Endothelial cell of umbilical vein (primary cell): ENCODE measurements around the gene CTNND2. TPM values are rescaled to one million over a fixed set of nuclear protein-coding genes. Genes with fewer than 3 reads are reported as not detected.

Source experiments
- BruUV-seq: library from RNA; stranded (reverse); fragments of 400-500 nt; replicated peaks from 2 replicates; lab custom pipeline; 2021; lab: Mats Ljungman, UMichigan
- CTCF ChIA-PET: fragments of 300-600, 350-600 bp; sonication (Branson Sonifier 250); formaldehyde crosslinking; loops from one replicate; lab custom pipeline; 2021; ENCODE audit warnings: antibody characterized with exemption, inconsistent platforms; lab: Charles Lee
- POLR2A ChIA-PET: fragments of 300-600, 350-600 bp; sonication (Branson Sonifier 250); formaldehyde crosslinking; loops from one replicate; lab custom pipeline; 2021; ENCODE audit warnings: antibody characterized with exemption, inconsistent platforms; lab: Charles Lee
- DNase-seq: peaks from one replicate; pipeline ENCODE4 v3.0.0-alpha.2; 2011; ENCODE audit warnings: low read depth, low spot score
- FAIRE-seq: peaks from 2 replicates; lab custom pipeline; 2011; peaks lifted over from hg19 to GRCh38; lab: Jason Lieb, UNC
- H2AFZ ChIP-seq: 2 replicates; pipeline ENCODE4 v1.6.0; 2012; ENCODE audit warnings: low read depth, low read length, control low read depth, inconsistent platforms
- H3K27ac ChIP-seq: 2 replicates; pipeline ENCODE4 v1.5.1; 2011; ENCODE audit warnings: low read depth, mild to moderate bottlenecking, control low read depth, low read length, moderate library complexity; ENCODE audit not compliant: insufficient read depth
- H3K27me3 ChIP-seq, 2 experiments: 2 replicates each; pipeline versions ENCODE4 v1.6.0 to v1.6.1; 2011; ENCODE audit warnings: low read length in 2 of 2, mixed read lengths in 1 of 2; ENCODE audit not compliant: control insufficient read depth in 2 of 2, insufficient read depth in 2 of 2
- H3K36me3 ChIP-seq, 2 experiments: 2 replicates in 1 of 2; 3 replicates in 1 of 2; pipeline ENCODE4 v1.5.1; 2011; ENCODE audit warnings: low read length in 2 of 2, mild to moderate bottlenecking in 1 of 2, moderate library complexity in 1 of 2; ENCODE audit not compliant: control insufficient read depth in 2 of 2, insufficient read depth in 2 of 2; ENCODE audit errors: extremely low read depth in 1 of 2
- H3K4me1 ChIP-seq: 3 replicates; pipeline ENCODE4 v1.5.1; 2011; ENCODE audit warnings: mild to moderate bottlenecking, low read length; ENCODE audit not compliant: control insufficient read depth, insufficient read depth; ENCODE audit errors: extremely low read depth
- H3K4me2 ChIP-seq: 2 replicates; pipeline ENCODE4 v1.6.1; 2011; ENCODE audit warnings: low read length, control low read depth, mixed read lengths; ENCODE audit not compliant: insufficient read depth
- H3K4me3 ChIP-seq, 3 experiments: fragments of 200-600 bp in 1 of 3; sonication (generic), shearing (Covaris generic) in 1 of 3; replicated peaks in 1 of 3; 2 replicates each; pipeline ENCODE4 v1.5.1; 2011 to 2016; ENCODE audit warnings: control low read depth in 3 of 3, low read length in 3 of 3, mild to moderate bottlenecking in 2 of 3, inconsistent platforms in 1 of 3, low read depth in 1 of 3, moderate library complexity in 1 of 3; ENCODE audit not compliant: insufficient read depth in 1 of 3
- H3K79me2 ChIP-seq: 2 replicates; pipeline ENCODE4 v1.6.0; 2012; ENCODE audit warnings: low read length, inconsistent platforms; ENCODE audit not compliant: control insufficient read depth, insufficient read depth
- H3K9ac ChIP-seq: replicated peaks from 2 replicates; pipeline ENCODE3; 2011; ENCODE audit warnings: low read length, control low read depth; ENCODE audit not compliant: insufficient read depth; ENCODE audit errors: extremely low read depth
- H3K9me1 ChIP-seq: replicated peaks from 3 replicates; pipeline ENCODE4 v1.6.0; 2011; ENCODE audit warnings: mild to moderate bottlenecking, low read length; ENCODE audit not compliant: control insufficient read depth, insufficient read depth; ENCODE audit errors: extremely low read depth
- H3K9me3 ChIP-seq: replicated peaks from 2 replicates; pipeline ENCODE4 v1.5.1; 2012; ENCODE audit warnings: low read length, inconsistent platforms; ENCODE audit not compliant: control insufficient read depth, insufficient read depth
- H4K20me1 ChIP-seq: replicated peaks from 2 replicates; pipeline ENCODE3; 2011; ENCODE audit warnings: mild to moderate bottlenecking, low read length; ENCODE audit not compliant: control insufficient read depth, insufficient read depth; ENCODE audit errors: extremely low read depth
- EZH2 ChIP-seq: IDR thresholded peaks from 2 replicates; pipeline ENCODE4 v1.6.1; 2012; ENCODE audit warnings: borderline replicate concordance, low read depth, mild to moderate bottlenecking, moderate library complexity, low read length, inconsistent platforms; ENCODE audit not compliant: severe bottlenecking
- FOS ChIP-seq: IDR thresholded peaks from 2 replicates; pipeline ENCODE4 v1.6.1; 2011; ENCODE audit warnings: mild to moderate bottlenecking, low read length, moderate library complexity, borderline replicate concordance; ENCODE audit not compliant: insufficient read depth
- GATA2 ChIP-seq: IDR thresholded peaks from 2 replicates; pipeline ENCODE4 v1.7.0; 2011; ENCODE audit warnings: low read depth, mild to moderate bottlenecking, moderate library complexity, mixed read lengths, low read length; ENCODE audit not compliant: insufficient read length, insufficient read depth
- JUN ChIP-seq: IDR thresholded peaks from 2 replicates; pipeline ENCODE4 v1.6.1; 2011; ENCODE audit warnings: borderline replicate concordance, low read depth; ENCODE audit not compliant: insufficient read length, insufficient read depth
- MYC ChIP-seq: IDR thresholded peaks from one replicate; pipeline ENCODE4 v1.6.1; 2011; ENCODE audit warnings: mild to moderate bottlenecking, low read depth, low read length
- POLR2A ChIP-seq: IDR thresholded peaks from 2 replicates; pipeline ENCODE4 v1.6.1; 2012; ENCODE audit warnings: low read depth, mild to moderate bottlenecking, control low read depth, low read length
- POLR2AphosphoS5 ChIP-seq: IDR thresholded peaks from 2 replicates; pipeline ENCODE4 v1.6.1; 2012; ENCODE audit warnings: low read depth, mild to moderate bottlenecking, control low read depth, low read length, moderate library complexity; ENCODE audit not compliant: insufficient read depth
- dilution Hi-C: fragments of 300-500 bp; cut with MboI; formaldehyde crosslinking; loops from one replicate; pipeline ENCODE4 v1.15.0; 2019; ENCODE audit warnings: low sequenced_read_pairs; ENCODE audit not compliant: extremely low pct_ligation_motif_present
- intact Hi-C: fragments of 100-400 bp; cut with micrococcal nuclease; formaldehyde crosslinking; loops from one replicate; pipeline ENCODE4 v1.10.0; 2022
- polyA plus RNA-seq, 4 experiments: library from polyadenylated mRNA; depleted of rRNA in 3 of 4; stranded (reverse) in 3 of 4; unstranded in 1 of 4; fragments of >200 nt; gene quantifications; 2 replicates each; pipeline versions ENCODE4 v1.2.1 to v1.2.3, GENCODE V29; 2011 to 2012; ENCODE audit warnings: missing spikeins in 1 of 4
- total RNA-seq: library from RNA; stranded (reverse); gene quantifications from 2 replicates; pipeline ENCODE4 v1.2.3, GENCODE V29; 2021
- TF ChIP-seq, protein P1 (sequence below), 2 donors: IDR thresholded peaks; 1 replicate in 1 of 2; 2 replicates in 1 of 2; pipeline ENCODE4 v1.5.1; 2011; ENCODE audit warnings: low read length in 2 of 2, mild to moderate bottlenecking in 2 of 2, moderate library complexity in 2 of 2, control low read depth in 1 of 2, inconsistent platforms in 1 of 2, low read depth in 1 of 2; ENCODE audit not compliant: insufficient read depth in 1 of 2; ENCODE audit errors: extremely low read depth in 1 of 2
- TF ChIP-seq, protein P2 (sequence below): IDR thresholded peaks from 2 replicates; pipeline ENCODE4 v1.6.1; 2011; ENCODE audit not compliant: insufficient read depth, insufficient read length

Gene CTNND2
- total and polyA plus RNA-seq, 2 donors (not counting 3 experiments of a cell fraction or from before 2014, with no cell fraction given) = not detected

DNA sequence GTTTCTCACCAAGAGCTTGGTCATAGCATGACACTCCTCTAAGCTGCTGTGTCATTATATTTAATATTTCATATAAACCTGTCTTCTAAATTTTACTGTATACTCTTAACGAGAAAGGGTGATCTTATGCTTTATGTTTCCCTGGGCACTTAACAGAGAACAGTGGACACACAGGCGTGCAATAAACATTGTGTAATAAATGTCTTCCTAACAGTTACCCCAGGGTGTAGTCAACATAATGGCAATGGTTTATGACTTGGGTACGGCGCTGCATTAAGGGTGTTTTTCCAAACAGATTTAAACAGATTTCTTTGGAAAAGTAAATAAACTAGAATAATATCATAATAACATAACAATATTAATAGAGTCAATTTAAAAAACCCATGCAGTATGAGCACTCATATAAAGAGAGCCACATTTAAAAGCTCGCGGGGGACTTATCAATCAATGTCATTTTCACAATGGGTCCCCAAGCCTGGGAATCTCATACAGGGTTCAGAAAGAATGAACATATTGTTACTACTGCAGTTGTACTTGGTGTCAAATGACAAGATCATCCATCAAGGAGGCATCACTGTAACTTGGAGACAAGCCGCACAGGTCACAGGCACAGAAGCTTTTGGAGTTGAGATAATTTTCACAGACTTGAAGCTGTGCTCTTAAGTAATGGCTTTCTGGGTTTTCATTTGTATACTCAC, 376.4 kb downstream of the CTNND2 start:
- intact Hi-C loops = no loop called here
- POLR2A ChIA-PET = no interaction called here

More for the DNA sequence above, 376.4 kb downstream of the CTNND2 start:
- H3K9me3 ChIP-seq = peaks cover 4% of the 10 kb centered on the region
- H4K20me1 ChIP-seq = no peaks in the 10 kb centered on the region
- H3K79me2 ChIP-seq = no peaks in the 10 kb centered on the region
- H3K27ac ChIP-seq = no peak overlapping the region
- no peak for DNase-seq
- no peak overlapping the region for H3K4me2 ChIP-seq
- CTCF ChIA-PET = no interaction called here
- dilution Hi-C loops = no loop called here
- no peaks in the 10 kb centered on the region for H3K9me1 ChIP-seq
- no peak overlapping the region for H3K9ac ChIP-seq
- H3K36me3 ChIP-seq = no peaks in the 10 kb centered on the region
- TF ChIP-seq EZH2 (no peak), JUN (no peak), FOS (no peak), GATA2 (no peak), POLR2A (no peak), MYC (no peak), POLR2AphosphoS5 (no peak)
- TF ChIP-seq, protein P1, sequence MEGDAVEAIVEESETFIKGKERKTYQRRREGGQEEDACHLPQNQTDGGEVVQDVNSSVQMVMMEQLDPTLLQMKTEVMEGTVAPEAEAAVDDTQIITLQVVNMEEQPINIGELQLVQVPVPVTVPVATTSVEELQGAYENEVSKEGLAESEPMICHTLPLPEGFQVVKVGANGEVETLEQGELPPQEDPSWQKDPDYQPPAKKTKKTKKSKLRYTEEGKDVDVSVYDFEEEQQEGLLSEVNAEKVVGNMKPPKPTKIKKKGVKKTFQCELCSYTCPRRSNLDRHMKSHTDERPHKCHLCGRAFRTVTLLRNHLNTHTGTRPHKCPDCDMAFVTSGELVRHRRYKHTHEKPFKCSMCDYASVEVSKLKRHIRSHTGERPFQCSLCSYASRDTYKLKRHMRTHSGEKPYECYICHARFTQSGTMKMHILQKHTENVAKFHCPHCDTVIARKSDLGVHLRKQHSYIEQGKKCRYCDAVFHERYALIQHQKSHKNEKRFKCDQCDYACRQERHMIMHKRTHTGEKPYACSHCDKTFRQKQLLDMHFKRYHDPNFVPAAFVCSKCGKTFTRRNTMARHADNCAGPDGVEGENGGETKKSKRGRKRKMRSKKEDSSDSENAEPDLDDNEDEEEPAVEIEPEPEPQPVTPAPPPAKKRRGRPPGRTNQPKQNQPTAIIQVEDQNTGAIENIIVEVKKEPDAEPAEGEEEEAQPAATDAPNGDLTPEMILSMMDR (IDR thresholded peaks at IDR 0.05; ENCODE audit: extremely low read depth in 1 of 2, insufficient read depth in 1 of 2, low read depth in 1 of 2, low read length in 2 of 2) = no peak
- TF ChIP-seq, protein P2, sequence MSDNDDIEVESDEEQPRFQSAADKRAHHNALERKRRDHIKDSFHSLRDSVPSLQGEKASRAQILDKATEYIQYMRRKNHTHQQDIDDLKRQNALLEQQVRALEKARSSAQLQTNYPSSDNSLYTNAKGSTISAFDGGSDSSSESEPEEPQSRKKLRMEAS = no peak
- no peak overlapping the region for H2AFZ ChIP-seq
- no peak overlapping the region for H3K4me3 ChIP-seq
- H3K4me1 ChIP-seq = no peaks in the 10 kb centered on the region
- BruUV-seq = no TSS peak
- no peaks in the 10 kb centered on the region for H3K27me3 ChIP-seq
- no peak for FAIRE-seq
